OCI-M1 (cell line): Measurements from ENCODE around the gene MMD2.
"Not testable (repeated sequence)": the region's sequence is repeated elsewhere in the genome, so short reads cannot be mapped to it uniquely, and the experiment has no call there.

Experiments
- DNase-seq: peaks from one replicate; lab custom pipeline; 2025; lab: John Stamatoyannopoulos, UW

Gene MMD2

GRCh38 chr7:4893929-4894475 lies 65.0 kb downstream of the MMD2 start:
- DNase-seq, result no peak

- DNase-seq, result not testable (repeated sequence)
Measured at GRCh38 chr7:4893188-4893587, 65.8 kb downstream of the MMD2 start.

DNA sequence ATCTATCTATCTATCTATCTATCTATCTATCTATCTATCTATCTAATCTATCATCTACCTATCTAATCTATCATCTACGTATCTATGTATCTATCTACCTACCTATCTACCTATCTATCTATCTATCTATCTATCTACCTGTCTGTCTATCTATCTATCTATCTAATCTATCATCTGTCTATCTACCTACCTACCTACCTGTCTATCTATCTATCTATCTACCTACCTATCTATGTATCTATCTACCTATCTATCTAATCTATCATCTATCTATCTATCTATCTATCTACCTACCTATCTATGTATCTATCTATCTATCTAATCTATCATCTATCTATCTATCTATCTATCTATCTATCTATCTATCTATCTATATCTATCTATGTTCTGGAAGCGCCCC lies 67.5 kb downstream of the MMD2 start:
- DNase-seq, result not testable (repeated sequence)

GRCh38 chr7:4889682-4890081 lies 69.3 kb downstream of the MMD2 start:
- DNase-seq, result no peak

DNA sequence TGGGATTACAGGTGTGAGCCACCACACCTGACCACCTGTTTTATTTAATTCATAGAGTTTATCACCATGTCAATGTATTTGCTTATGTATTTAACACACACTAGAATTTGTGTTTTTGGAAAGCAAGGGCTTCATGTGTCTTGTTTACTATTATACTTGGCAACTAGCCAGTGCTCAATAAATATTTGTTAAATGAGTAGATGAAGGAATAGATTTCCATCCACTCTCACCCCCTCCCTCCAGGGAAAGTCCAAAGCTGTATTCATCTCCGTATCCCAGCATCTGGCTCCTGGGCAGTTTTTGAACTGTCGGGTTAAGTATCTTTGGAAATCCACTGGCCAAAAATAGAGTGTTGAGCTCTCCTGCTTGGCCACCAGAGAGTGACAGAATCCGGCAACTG lies 70.8 kb downstream of the MMD2 start:
- no peak for DNase-seq

DNA sequence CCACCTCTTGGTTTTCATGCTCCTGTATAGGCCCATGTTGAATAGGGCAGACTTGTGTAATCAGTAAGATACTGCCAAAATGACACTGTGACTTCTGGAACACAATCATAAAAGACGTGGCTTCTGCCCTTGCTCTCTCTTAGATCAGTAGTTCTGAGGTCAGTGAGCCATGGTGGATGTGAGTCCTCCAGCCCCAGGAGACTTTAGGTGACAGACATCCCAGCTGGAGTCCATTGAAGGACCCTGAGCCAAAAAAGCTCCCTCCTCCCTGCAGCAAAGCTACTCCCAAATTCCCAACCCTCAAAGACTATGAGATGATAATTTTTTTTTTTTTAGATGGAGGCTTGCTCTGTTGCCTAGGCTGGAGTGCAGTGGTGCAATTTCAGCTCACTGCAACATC lies 72.3 kb downstream of the MMD2 start:
- no peak for DNase-seq

DNA sequence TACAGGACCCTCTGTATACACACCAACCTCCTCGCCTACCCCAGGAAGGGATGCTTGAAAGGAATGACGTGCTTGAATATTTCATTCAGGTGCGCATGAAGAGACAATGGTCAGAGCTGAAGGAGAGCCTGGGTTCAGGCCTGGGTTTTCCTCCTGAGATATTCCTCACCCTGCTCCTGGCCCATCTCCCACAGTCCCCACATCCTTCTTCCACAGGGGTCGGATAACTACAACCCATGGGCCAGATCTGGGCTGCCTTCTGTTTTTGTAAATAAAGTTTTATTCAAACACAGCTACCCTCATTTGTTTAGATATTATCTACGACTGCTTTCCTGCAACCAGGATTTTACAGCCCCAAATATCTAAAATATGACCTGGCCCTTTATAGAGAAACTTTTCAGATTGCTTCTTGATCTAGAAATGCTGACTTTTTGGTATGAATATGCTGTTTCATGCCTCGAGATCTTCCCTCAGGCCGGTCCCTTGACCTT lies 73.6 kb downstream of the MMD2 start:
- DNase-seq, result no peak

DNA sequence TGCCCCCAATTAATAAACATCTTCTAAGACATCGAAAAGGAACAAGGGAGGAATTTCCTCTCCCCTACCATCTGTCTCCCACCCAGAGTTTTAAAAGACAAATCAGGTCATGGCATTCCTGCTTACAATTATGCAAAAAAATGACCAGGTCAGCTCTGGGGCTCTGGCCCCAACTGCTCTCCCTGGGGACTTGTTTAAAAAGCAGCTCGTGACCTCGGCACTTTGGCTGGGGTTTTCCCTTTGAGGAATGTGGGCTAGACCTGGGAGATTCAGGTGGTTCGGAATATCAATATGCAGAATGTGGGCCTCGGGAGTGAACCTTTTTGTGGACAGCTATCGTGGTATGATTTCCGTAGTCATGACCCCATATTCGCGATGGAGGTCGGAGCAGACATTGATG lies 74.8 kb downstream of the MMD2 start:
- DNase-seq, result no peak

DNA sequence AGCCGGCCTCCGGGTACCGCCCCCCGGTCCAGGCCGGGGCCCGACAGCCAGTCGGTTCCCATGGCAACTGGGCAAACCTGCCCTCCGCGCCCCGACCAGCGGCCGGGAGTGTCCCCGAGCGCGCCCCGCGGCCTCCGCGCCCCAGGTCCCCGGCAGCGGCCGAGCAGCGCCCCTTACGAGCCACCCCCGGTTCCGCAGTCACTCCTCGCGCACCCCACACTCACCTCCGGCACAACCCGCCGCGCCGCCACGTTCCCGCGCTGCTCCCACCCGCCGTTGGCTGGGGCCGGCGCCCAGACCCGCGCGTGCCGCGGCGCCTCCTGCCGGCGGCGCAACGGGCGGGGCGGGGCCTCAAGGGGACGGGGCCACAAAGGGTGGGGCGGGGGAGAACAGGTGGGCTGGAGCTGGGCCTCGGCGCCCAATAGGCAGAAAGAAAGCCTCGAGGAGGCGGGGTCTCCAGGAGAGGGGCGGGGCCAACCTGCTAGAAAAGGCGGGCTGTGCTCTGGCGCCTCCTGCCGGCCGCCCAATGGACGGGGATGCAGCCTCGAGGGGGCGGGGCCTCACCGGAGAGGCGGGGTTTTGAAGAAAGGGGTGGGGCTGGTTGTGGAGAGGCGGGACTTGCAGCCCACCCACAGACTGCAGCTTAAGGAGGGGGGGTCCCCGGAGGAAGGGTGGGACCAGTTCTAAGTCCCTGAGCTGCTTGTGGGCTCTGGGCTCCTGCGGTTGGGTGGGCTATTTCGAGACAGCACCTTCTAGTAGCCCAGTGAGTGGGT lies 75.4 kb downstream of the MMD2 start, which contains the start of gene RADIL:
Gene RADIL, minus strand, starts transcription at position 345 of the 773 bp plus-strand sequence. CDS start 5,577 bp downstream, outside the sequence.
- DNase-seq, result peak; percentile 39

DNA sequence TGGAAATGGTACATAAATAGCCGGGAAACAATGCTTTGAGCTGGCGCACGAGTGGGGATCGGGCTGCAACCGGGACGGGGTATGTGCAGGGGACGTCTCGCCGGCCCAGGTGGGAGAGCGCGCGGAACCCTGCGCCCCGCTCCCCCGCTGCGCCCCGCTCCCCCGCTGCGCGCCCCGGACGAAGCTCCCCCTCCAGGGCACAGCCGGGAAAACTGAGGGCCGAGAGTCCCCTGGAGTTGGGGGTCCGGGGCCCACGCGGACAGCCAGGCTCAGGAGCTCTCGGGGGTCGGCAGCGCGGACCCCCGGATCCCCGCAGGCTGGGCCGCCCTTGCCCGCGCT lies 76.0 kb downstream of the MMD2 start:
- DNase-seq, result no peak

- no peak for DNase-seq
Measured at GRCh38 chr7:4882169-4883032, 76.6 kb downstream of the MMD2 start.

DNA sequence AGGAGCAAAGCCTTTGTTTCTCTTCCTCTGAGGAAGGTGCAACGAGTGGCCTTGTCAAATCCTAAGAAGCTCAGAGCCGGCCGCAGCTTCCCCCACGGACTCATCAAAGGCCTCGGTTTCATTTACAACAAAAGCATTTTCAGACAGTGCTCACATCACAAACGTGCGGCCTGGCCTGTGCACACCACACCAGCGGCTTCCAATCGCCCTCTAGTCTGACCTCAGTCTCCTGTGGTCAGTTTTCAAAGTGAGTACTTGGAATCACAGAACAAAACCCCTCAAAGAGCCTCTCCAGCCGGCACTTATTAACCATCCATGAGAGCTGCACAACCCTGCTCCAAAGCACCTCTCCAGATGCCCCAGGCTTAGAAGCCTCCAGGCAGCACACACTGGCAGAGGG lies 78.8 kb downstream of the MMD2 start:
- DNase-seq, result no peak

DNA sequence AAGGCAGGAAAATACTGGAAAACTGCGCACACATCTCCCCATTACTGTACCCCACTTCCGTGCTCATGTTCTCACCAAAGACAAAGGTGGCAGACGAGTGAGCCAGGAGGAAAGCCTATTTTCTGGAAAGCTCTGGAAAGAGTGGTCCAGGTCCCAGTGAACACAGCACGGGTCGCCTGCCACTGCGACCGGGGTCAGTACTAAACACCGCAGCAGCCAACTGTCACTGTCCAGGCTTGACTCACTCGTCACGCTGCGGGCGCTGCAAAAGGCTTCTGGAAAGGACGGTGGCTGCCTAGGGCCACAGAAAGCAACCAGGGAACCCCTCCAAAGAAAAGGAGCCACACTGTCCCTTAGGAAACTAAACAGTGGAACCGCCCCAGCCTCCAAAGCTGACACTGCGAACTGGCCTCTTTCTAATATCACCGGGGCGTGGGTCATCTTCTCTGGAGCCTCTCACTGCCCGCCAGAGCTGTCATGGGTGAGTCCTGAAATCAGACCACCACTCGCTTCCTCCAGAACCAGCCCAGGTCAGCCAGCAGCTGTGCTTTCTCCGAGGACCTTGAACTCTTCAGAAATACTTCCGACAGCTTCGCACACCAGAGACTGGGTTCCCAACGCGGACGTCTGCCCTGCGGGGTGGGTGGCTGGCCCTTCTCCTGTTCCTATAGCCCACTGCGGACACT lies 79.4 kb downstream of the MMD2 start:
- DNase-seq, result no peak

- DNase-seq, result no peak
Measured at GRCh38 chr7:4878336-4879335, 80.4 kb downstream of the MMD2 start.

DNA sequence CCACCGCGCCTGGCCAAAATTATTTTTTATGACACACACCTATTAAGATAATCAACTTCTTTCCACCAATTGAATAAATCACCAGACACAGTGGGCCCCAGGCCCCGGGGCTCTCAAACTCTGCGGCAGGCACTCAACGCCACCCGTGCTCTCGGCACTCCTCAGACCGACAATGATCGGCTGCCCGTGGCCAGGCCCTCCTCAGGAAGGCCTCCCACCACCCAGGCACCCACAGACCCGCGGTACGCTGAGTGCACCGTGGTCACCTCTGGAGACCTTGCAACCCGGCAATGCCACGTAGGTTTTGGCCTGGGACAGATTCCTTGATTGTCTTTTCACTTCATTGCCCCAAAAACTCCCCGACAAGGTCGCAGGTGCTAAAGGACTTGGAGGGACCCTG lies 82.4 kb downstream of the MMD2 start:
- no peak for DNase-seq

DNA sequence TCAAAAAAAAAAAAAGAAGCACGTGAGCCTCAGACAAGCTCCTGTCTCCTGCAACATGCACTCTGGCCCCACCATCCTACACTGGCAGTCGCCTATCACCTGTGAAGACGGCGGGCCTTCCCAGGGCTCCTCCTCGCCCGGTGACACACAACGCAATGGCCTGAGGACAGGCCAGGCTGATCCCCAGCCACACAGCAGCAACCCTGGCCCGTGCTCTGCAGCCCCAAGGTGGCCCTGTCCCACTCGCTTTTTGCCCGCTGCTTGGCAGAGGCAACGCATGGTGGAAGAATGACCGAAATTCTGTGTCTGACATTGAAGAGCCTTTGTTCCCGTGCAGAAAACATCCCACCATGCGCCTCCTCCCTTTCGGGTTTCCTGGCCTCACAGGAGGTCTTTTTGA lies 83.6 kb downstream of the MMD2 start:
- DNase-seq, result no peak

- no peak for DNase-seq
Measured at GRCh38 chr7:4873071-4873944, 85.7 kb downstream of the MMD2 start.

DNA sequence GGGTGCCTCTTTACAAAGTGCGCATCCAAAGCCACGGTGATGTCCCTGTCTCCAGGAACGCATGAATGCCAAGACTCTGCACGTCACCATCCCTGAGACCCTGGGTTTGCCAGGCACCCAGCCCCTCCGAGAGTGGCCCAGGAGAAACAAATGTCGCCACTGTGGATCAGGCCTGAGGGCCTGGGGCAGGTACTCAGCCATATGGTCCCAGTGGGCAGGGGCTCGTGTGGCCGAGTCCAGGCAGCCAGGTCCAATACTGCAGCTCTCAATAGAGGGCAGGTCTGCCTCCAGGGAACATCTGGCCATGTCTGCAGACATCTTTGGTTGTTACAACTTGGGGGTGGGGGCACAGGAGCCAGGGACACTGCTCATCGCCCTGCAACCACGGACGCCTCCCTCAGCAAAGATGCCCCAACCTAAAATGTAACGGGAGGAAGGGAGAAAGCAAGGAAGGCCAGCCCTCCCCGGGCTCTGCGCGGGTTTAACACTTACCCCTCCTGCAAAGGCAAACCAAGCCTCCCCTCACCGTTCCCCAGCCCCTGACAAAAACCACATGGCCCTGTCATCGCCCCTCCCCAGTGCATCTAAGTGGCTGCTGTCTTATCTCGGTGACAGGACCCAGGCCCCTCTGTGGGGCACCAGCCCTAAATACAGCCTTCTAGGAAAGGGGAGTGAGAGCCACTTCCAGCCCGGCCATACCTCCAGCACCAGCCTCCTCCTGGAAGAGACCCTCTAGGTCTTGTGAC lies 86.9 kb downstream of the MMD2 start:
- DNase-seq, result no peak

DNA sequence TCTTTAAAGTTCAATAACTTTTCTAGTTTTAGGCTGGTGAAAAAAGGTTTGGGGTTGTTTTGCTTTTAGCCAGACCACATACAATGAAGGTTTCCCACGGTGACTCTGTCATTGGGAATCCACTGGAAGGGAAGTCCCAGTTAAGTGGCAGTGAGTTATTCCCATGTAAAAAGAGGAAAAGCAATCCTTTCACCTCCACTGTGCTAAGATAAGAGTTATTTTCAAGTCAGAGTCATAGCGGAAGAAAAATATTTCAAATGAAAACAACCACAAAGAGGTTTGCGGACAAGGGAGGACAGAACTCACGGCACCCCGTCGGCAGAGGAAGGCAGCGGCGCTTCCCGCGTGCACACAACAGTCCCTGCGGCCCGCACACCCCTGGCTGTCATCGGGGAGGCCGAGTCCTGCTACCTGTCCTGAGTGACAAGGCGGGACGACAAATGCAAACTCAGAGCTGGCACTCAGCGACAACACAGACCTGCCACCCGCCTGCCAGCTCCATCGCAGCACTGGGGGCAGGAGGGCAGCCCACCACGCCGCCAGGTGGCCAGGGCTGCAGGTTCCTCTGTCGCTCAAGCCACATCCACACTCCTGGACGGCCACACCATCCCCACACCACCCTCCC lies 87.8 kb downstream of the MMD2 start:
- no peak for DNase-seq
